ENCODE data around the gene GRM7. TPM values are rescaled to one million over a fixed set of nuclear protein-coding genes. Genes with fewer than 3 reads are reported as not detected.

Gene GRM7
- total and polyA plus RNA-seq, 2 donors (not counting 1 experiment from before 2014, with no cell fraction given), result not detected

- H3K27me3 ChIP-seq (replicated peaks in 1 of 4; ENCODE audit: control extremely low read depth in 1 of 4, control insufficient read depth in 3 of 4, insufficient read depth in 4 of 4, low read length in 3 of 4), result no peaks in the 10 kb centered on the region
- peaks cover 0 to under 1% (median 0%) of the 10 kb centered on the region in 3 donors for H3K9me3 ChIP-seq (ENCODE audit: control extremely low read depth in 1 of 3, control insufficient read depth in 2 of 3, insufficient read depth in 1 of 3, low read length in 2 of 3)
- no peaks in the 10 kb centered on the region for H3K27me3 Mint-ChIP-seq
- H3K4me1 Mint-ChIP-seq, result no peaks in the 10 kb centered on the region
- no peaks in the 10 kb centered on the region for H3K36me3 ChIP-seq (replicated peaks in 1 of 2; ENCODE audit: control extremely low read depth in 1 of 2, control insufficient read depth in 1 of 2, extremely low read depth in 1 of 2, insufficient read depth in 2 of 2, low read length in 1 of 2)
- H4K20me1 ChIP-seq (ENCODE audit: control insufficient read depth, insufficient read depth, low read length, poor library complexity, severe bottlenecking), result no peaks in the 10 kb centered on the region
- no peak for DNase-seq
- no peak overlapping the region for H3K9ac ChIP-seq (ENCODE audit: low read length)
- POLR2A ChIA-PET, result no interaction called here
- no peak overlapping the region for H3K4me3 ChIP-seq (ENCODE audit: control extremely low read depth in 1 of 5, extremely low read depth in 1 of 5, insufficient read depth in 1 of 5, low read depth in 2 of 5, low read length in 4 of 5)
- TF ChIP-seq EZH2 (IDR thresholded peaks at IDR 0.05; ENCODE audit: borderline replicate concordance, insufficient read depth, low read depth, low read length, poor library complexity, severe bottlenecking) (no peak), CTCF (IDR thresholded peaks at IDR 0.05) (no peak)
- CTCF ChIA-PET, result interaction anchor here (0.7 kb wide), 1 partner anchor 49 kb away, joined by 3 read pairs; no protein-coding TSS in a partner anchor
- peaks cover 3% of the 10 kb centered on the region for H3K9me3 Mint-ChIP-seq (ENCODE audit: insufficient read depth)
- H3K79me2 ChIP-seq (ENCODE audit: control insufficient read depth, insufficient read depth, low read length), result no peaks in the 10 kb centered on the region
- H3K4me2 ChIP-seq (replicated peaks; ENCODE audit: low read depth, low read length, poor library complexity, severe bottlenecking), result no peak overlapping the region
- H3K27ac Mint-ChIP-seq, result no peak overlapping the region
- no peak for ATAC-seq (ENCODE audit: low read depth)
- intact Hi-C loops (cut with micrococcal nuclease), result no loop called here
- H3K27ac ChIP-seq (ENCODE audit: low read length in 2 of 2), result no peak overlapping the region
- H3K4me1 ChIP-seq (ENCODE audit: control insufficient read depth in 2 of 2, insufficient read depth in 2 of 2, low read length in 2 of 2), result no peaks in the 10 kb centered on the region
- no peak overlapping the region for H2AFZ ChIP-seq (ENCODE audit: insufficient read depth, low read depth, low read length, poor library complexity, severe bottlenecking)
- H3K4me3 Mint-ChIP-seq, result no peak overlapping the region
Measured at GRCh38 chr3:7518456-7518855, 657.5 kb downstream of the GRM7 start.

GRCh38 chr3:7520059-7520458, 659.1 kb downstream of the GRM7 start:
- H3K27ac ChIP-seq (ENCODE audit: low read length in 2 of 2), result no peak overlapping the region
- Mint-ChIP-seq H3K27ac (no peak overlapping the region), H3K9me3 (ENCODE audit: insufficient read depth) (peaks cover 3% of the 10 kb centered on the region), H3K4me1 (no peaks in the 10 kb centered on the region), H3K4me3 (no peak overlapping the region), H3K27me3 (no peaks in the 10 kb centered on the region)
- TF ChIP-seq EZH2 (IDR thresholded peaks at IDR 0.05; ENCODE audit: borderline replicate concordance, insufficient read depth, low read depth, low read length, poor library complexity, severe bottlenecking) (no peak), CTCF (IDR thresholded peaks at IDR 0.05) (no peak)
- H3K27me3 ChIP-seq (replicated peaks in 1 of 4; ENCODE audit: control extremely low read depth in 1 of 4, control insufficient read depth in 3 of 4, insufficient read depth in 4 of 4, low read length in 3 of 4), result no peaks in the 10 kb centered on the region
- WGBS (ENCODE audit: insufficient coverage), result 100% methylated on average over 1 of the region's 1 CpG
- H3K4me1 ChIP-seq (ENCODE audit: control insufficient read depth in 2 of 2, insufficient read depth in 2 of 2, low read length in 2 of 2), result no peaks in the 10 kb centered on the region
- H3K79me2 ChIP-seq (ENCODE audit: control insufficient read depth, insufficient read depth, low read length), result no peaks in the 10 kb centered on the region
- POLR2A ChIA-PET, result no interaction called here
- H3K4me3 ChIP-seq (ENCODE audit: control extremely low read depth in 1 of 5, extremely low read depth in 1 of 5, insufficient read depth in 1 of 5, low read depth in 2 of 5, low read length in 4 of 5), result no peak overlapping the region
- intact Hi-C loops (cut with micrococcal nuclease), result no loop called here
- H2AFZ ChIP-seq (ENCODE audit: insufficient read depth, low read depth, low read length, poor library complexity, severe bottlenecking), result no peak overlapping the region
- no peak overlapping the region for H3K9ac ChIP-seq (ENCODE audit: low read length)
- no peaks in the 10 kb centered on the region for H3K36me3 ChIP-seq (replicated peaks in 1 of 2; ENCODE audit: control extremely low read depth in 1 of 2, control insufficient read depth in 1 of 2, extremely low read depth in 1 of 2, insufficient read depth in 2 of 2, low read length in 1 of 2)
- no peak overlapping the region for H3K4me2 ChIP-seq (replicated peaks; ENCODE audit: low read depth, low read length, poor library complexity, severe bottlenecking)
- no peaks in the 10 kb centered on the region for H4K20me1 ChIP-seq (ENCODE audit: control insufficient read depth, insufficient read depth, low read length, poor library complexity, severe bottlenecking)
- DNase-seq (no peak), ATAC-seq (ENCODE audit: low read depth) (no peak)
- H3K9me3 ChIP-seq (ENCODE audit: control extremely low read depth in 1 of 3, control insufficient read depth in 2 of 3, insufficient read depth in 1 of 3, low read length in 2 of 3), result peaks cover 0 to 4% (median 0%) of the 10 kb centered on the region in 3 donors
- CTCF ChIA-PET, result no interaction called here
